GM12875 (cell line): Measurements from ENCODE around the gene GCLC.

ENCODE experiments used
- H3K4me3 ChIP-seq: one replicate; pipeline ENCODE4 v1.5.1; 2011; ENCODE audit warnings: low read depth, low read length, control low read depth
- CTCF ChIP-seq: IDR thresholded peaks from 2 replicates; pipeline ENCODE4 v1.5.1; 2011; ENCODE audit warnings: low read depth, mild to moderate bottlenecking, control low read depth, inconsistent platforms, low read length, moderate library complexity, borderline replicate concordance; ENCODE audit not compliant: insufficient read depth

Gene GCLC

GRCh38 chr6:53544470-53545308 lies at the start of gene GCLC:
TSS of gene GCLC (minus strand) at chr6:53545101. CDS start at chr6:53544645, 456 bp downstream.
- peak within 1 kb of the TSS; percentile 77 for H3K4me3 ChIP-seq
- peak; percentile 81 for TF ChIP-seq CTCF

GRCh38 chr6:53594596-53594995 lies 49.7 kb upstream of the GCLC start:
- no peak for TF ChIP-seq CTCF
- H3K4me3 ChIP-seq, result no peak overlapping the region

- no peak for TF ChIP-seq CTCF
- no peak overlapping the region for H3K4me3 ChIP-seq
Measured at GRCh38 chr6:53593001-53593488, 48.1 kb upstream of the GCLC start.

- no peak overlapping the region for H3K4me3 ChIP-seq
- TF ChIP-seq CTCF, result no peak
Measured at GRCh38 chr6:53591873-53592272, 47.0 kb upstream of the GCLC start.

- no peak for TF ChIP-seq CTCF
- H3K4me3 ChIP-seq, result no peak overlapping the region
Measured at GRCh38 chr6:53588816-53589509, 44.1 kb upstream of the GCLC start.

GRCh38 chr6:53587291-53587690 lies 42.4 kb upstream of the GCLC start:
- no peak overlapping the region for H3K4me3 ChIP-seq
- TF ChIP-seq CTCF, result no peak

GRCh38 chr6:53585208-53585900 lies 40.5 kb upstream of the GCLC start:
- H3K4me3 ChIP-seq, result no peak overlapping the region
- TF ChIP-seq CTCF, result no peak
